Glutamatergic neuron (in vitro differentiated cells): ENCODE measurements around the gene VKORC1L1. TPM values are rescaled to one million over a fixed set of nuclear protein-coding genes. Genes with fewer than 3 reads are reported as not detected.

ENCODE experiments used
- DNase-seq: peaks from one replicate; pipeline ENCODE4 v3.0.0; 2022
- H3K27ac Mint-ChIP-seq: one replicate; pipeline ENCODE4 v1.8.0; 2020; ENCODE audit warnings: mild to moderate bottlenecking, mixed read lengths, inconsistent platforms; ENCODE audit not compliant: unreplicated experiment
- H3K27me3 Mint-ChIP-seq: one replicate; pipeline ENCODE4 v1.8.0; 2020; ENCODE audit warnings: mild to moderate bottlenecking, moderate library complexity, mixed read lengths, inconsistent platforms; ENCODE audit not compliant: unreplicated experiment
- H3K36me3 Mint-ChIP-seq: one replicate; pipeline ENCODE4 v1.8.0; 2020; ENCODE audit warnings: mild to moderate bottlenecking, mixed read lengths, inconsistent platforms; ENCODE audit not compliant: unreplicated experiment
- H3K4me1 Mint-ChIP-seq: one replicate; pipeline ENCODE4 v1.8.0; 2020; ENCODE audit warnings: mild to moderate bottlenecking, low read depth, mixed read lengths, inconsistent platforms; ENCODE audit not compliant: unreplicated experiment
- H3K4me3 Mint-ChIP-seq: one replicate; pipeline ENCODE4 v1.8.0; 2020; ENCODE audit warnings: mild to moderate bottlenecking, mixed read lengths, inconsistent platforms; ENCODE audit not compliant: unreplicated experiment
- H3K9me3 Mint-ChIP-seq: one replicate; pipeline ENCODE4 v1.8.0; 2020; ENCODE audit warnings: mild to moderate bottlenecking, moderate library complexity, mixed read lengths, inconsistent platforms; ENCODE audit not compliant: unreplicated experiment
- CTCF ChIP-seq: fragments of 200-600 bp; sonication (generic); IDR thresholded peaks from one replicate; pipeline ENCODE4 v1.5.0; 2021; ENCODE audit not compliant: partially characterized antibody, unreplicated experiment
- total RNA-seq: library from RNA; stranded (reverse); fragmentation: NEBNext Ultra II Directional; extraction: Animal tissue kit (Norgen Biotek cat#: 25700); gene quantifications from one replicate; pipeline ENCODE4 v1.2.1, GENCODE V29; 2021; ENCODE audit not compliant: unreplicated experiment

The VKORC1L1 gene
- total RNA-seq, 1 donor from 2014 or later, result 17.0 TPM

GRCh38 chr7:66007232-66007631 is 134.4 kb downstream of the VKORC1L1 start:
- Mint-ChIP-seq H3K27ac (no peak overlapping the region), H3K4me3 (no peak overlapping the region), H3K36me3 (no peaks in the 10 kb centered on the region), H3K9me3 (no peaks in the 10 kb centered on the region), H3K4me1 (peaks cover 20% of the 10 kb centered on the region), H3K27me3 (peaks cover 3% of the 10 kb centered on the region)
- no peak for TF ChIP-seq CTCF
- DNase-seq, result no peak

Other genes starting within 250 kb of the VKORC1L1 start
- gene GUSB, start 109.1 kb downstream of the VKORC1L1 start, total RNA-seq, result 43.4 TPM
- gene ASL, start 202.7 kb downstream of the VKORC1L1 start, total RNA-seq, result 26.6 TPM
- gene CRCP, start 241.8 kb downstream of the VKORC1L1 start, total RNA-seq, result 29.1 TPM